ENCODE data around the gene COPA. TPM values are rescaled to one million over a fixed set of nuclear protein-coding genes. Genes with fewer than 3 reads are reported as not detected.
"Not testable (repeated sequence)": the region's sequence is repeated elsewhere in the genome, so short reads cannot be mapped to it uniquely, and the experiment has no call there.

Gene COPA
- total RNA-seq, 1 experiment from 2014 or later, result 183 TPM

DNA sequence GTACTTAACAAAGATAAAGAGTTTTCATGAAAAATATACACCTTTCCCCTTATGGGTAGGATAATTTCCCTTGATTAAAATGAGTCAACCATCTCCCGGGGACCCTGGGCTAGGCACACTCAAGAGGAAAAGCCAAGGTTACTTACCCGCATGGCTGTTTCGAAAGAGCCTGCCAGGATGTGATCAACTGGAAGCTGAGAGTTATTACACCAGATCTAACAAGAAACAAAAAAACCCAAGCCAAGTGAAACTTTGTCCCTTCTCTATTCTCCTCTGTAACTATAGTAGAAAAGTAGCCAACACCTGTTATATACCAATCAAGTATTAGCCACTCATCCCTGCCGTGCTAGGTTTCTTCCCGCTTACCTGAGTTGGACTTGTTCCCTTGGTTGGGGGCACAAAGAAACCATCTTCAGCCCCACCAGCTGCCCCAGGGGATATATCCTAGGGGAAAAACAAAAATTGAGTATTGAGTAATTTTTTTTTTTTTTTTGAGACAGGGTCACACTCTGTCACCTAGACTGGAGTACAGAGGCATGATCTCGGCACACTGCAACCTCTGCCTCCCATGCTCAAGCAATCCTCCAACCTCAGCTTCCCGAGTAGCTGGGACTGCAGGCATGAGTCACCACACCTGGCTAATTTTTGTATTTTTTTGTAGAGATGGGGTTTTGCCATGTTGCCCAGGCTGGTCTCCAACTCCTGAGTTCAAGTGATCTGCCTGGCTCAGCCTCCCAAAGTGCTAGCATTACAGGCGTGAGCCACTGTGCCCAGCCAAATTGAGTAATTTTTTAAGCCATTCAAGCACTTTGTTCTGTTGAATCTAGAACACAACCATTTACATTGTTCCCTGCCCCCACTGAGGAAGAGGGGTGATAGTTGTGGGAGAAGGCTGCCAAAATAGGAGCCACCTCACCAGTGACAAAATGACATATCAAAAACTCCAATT, 49.8 kb downstream of the COPA start:
- in situ Hi-C loops (cut with HindIII; ENCODE audit: low pct_unique_long_range_greater_than_20kb, low sequenced_read_pairs), result no loop called here
- no peak for DNase-seq (ENCODE audit: low read depth, low spot score)

DNA sequence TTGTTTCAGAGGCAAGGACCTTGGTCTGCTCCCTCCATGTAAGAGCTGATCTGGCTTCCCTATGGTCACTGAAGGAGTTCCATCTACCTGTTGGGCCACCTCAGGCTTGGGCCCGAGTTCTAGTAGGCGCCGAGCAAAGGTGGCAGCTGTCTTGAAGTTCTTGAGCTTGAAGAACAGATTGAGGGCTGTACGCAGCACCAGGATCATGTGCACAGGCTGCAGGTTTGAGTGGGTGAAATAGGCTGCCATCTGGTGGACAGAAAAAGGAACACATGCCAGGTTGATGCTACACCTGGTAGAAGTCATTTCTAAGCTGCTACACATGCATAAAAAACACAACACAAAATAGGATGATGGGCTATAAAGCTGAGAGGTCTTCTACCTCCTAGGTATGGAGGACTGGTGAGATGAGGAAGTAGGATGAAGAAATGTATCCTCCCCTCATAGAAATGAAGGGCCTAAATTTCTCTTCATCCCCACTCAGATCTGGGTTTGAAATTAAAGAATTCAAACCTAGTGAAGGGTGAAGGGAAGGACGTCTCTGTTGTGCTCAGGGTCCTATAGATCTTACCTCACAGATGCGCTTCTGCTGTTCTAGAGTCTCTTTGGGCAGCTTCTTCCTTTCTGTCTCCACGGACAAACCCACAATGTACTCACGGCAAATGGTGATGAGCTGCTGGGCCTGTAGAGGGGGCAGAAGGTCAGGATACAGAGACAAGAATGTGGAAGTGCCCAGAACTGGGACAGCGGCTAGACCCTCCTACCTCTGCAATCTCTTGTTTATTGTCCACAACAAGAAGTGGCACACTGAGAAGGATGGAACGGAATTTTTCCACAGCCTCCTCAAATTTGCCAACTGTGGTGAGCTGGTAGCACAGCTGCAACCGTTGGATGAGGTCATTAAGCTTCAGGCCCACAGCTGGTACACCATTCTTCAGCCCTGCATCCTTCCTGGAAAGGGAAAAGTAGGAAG, 51.5 kb downstream of the COPA start:
- DNase-seq (ENCODE audit: low read depth, low spot score), result peak; percentile 72
- in situ Hi-C loops (cut with HindIII; ENCODE audit: low pct_unique_long_range_greater_than_20kb, low sequenced_read_pairs), result no loop called here

DNA sequence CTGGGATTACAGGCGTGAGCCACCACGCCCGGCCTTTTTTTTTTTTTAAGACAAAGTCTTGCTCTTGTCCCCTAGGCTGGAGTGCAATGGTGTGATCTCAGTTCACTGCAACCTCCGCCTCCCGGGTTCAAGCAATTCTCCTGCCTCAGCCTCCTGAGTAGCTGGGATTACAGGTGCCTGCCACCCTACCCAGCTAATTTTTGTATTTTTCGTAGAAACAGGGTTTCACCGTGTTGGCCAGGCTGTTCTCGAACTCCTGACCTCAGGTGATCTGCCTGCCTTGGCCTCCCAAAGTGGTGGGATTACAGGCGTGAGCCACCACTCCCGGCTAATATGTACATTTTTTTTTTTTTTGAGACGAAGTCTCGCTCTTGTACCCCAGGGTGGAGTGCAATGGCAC, 55.3 kb downstream of the COPA start:
- in situ Hi-C loops (cut with HindIII; ENCODE audit: low pct_unique_long_range_greater_than_20kb, low sequenced_read_pairs); DNase-seq (ENCODE audit: low read depth, low spot score): not testable (repeated sequence)

DNA sequence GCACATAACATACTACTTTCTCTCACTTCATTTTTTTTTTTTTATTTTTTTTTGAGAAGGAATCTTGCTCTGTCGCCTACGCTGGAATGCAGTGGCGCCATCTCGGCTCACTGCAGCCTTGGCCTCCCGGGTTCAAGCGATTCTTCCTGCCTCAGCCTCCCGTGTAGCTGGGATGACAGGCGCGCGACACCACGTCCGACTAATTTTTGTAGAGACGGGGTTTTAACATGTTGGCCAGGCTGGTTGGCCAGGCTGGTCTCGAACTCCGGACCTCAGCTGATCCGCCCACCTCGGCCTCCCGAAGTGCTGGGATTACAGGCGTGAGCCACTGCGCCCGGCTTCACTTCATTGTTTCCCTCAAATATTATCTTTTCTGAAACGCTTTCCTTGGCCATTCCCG, 57.5 kb downstream of the COPA start:
- in situ Hi-C loops (cut with HindIII; ENCODE audit: low pct_unique_long_range_greater_than_20kb, low sequenced_read_pairs), result no loop called here
- no peak for DNase-seq (ENCODE audit: low read depth, low spot score)

DNA sequence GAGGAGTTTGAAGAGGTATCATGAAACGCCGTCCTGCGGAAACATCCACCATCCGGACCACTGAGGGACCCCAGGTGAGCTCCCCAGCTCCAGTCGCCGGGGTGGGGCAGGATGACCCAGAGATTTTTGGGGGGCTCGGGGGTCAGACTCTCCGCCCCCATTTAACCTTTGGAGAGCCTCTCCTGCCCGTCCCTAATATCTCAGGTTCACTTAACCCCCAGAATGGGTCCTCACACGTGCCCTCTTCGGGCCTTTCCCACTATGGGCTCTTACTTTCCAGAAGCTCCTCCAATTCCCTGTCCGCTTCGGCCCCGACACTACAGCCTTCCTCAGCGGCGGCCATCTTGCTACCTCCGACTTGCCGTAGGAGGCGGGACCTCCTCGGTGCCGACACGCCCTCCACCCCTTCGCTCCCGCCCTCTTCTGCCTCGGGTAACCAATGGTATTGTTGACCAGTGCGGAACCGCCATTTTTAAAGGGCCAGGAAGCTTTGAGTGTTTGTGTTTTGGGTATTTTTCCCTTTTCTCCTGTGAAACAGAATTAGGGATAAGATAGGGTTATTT, 58.2 kb downstream of the COPA start, which contains the start of gene PEX19:
Gene PEX19, minus strand, starts transcription at position 352 of the 563 bp plus-strand sequence. Its CDS starts 9 bp downstream, at position 343.
- in situ Hi-C loops (cut with HindIII; ENCODE audit: low pct_unique_long_range_greater_than_20kb, low sequenced_read_pairs), result no loop called here
- DNase-seq (ENCODE audit: low read depth, low spot score), result peak; percentile 89

DNA sequence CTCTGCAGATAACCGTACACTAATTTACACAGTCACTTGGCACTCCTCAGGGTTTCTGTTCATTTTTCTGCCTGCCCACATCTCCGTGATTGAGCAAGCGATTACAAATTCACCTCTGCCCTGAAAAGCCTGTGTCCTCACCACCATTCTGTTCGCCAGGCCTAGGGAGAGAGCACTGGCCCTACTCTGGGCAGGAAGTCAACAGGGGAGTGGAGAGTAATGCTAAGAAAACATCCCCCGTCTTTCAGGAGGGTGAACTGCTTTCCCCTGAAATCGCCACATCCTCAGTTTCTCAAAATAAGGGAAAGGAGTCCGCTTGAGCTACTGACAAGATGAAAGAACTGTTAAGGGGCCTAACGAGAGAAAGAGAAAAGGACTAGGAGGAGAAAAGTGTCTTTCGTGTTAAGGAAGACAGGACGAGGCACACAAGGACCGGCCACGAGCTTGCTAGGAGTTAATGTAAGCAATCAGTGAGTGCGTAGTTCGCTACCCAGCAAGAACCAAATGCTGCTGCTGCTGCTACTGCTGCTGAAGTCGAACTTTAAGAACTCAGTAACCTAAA, 58.7 kb downstream of the COPA start:
- peak; percentile 6 for DNase-seq (ENCODE audit: low read depth, low spot score)
- in situ Hi-C loops (cut with HindIII; ENCODE audit: low pct_unique_long_range_greater_than_20kb, low sequenced_read_pairs), result no loop called here

DNA sequence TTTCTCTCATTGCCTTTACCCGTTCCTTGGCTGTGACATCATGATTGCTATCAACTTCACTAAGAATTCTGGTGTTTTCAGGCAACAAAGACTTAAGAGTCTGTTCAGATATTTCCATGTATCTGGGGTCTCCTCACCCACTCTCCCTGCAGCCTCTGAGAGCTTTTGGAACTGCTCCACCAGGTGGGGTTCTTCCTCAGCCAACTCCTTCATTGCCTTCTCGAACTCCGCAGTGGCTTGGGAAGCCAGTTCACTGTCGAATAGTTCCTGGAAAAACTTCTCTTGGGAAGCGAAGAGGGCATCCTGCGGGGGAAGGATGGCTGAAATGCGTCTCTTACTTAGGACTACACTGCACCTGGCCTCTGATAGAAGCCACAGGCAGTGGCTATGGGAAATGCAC, 60.2 kb downstream of the COPA start:
- in situ Hi-C loops (cut with HindIII; ENCODE audit: low pct_unique_long_range_greater_than_20kb, low sequenced_read_pairs), result no loop called here
- no peak for DNase-seq (ENCODE audit: low read depth, low spot score)

DNA sequence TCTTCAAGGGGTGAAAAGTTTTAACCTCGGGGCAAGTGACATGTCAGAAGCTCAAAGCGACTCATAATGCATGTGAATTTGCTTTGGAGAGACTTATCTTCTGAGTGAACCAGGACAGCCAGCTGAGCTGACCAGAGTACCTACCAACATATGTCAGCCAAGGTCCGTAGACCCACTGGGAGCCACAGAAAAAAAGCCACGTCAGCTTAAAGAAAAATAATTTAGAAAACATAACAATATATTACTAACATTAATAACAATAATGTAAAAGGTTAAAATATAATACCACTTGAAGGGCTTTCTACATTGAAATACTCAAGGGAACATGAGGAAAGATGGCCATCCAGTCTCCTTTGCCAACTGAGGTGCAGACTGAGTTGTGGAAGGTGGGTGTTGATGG, 65.1 kb downstream of the COPA start:
- DNase-seq (ENCODE audit: low read depth, low spot score), result no peak
- in situ Hi-C loops (cut with HindIII; ENCODE audit: low pct_unique_long_range_greater_than_20kb, low sequenced_read_pairs), result no loop called here

DNA sequence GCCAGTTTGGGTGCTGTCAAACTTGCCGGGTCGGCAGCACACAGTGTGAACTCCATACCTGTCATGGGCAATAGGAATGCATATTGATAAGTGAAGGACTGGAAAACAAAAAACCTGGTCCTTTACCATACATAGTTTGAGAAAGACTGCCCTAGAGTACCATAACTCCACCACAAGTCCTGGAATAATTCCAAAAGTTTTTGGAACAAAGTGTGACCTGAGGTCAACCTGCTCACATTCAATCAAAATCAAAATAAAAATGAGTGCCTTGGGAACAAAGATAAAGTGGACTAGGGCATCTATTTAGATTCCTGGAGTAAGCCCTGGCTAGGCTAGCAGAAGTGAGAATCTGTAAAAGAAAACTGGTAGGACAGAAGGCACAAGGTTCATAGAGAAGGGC, 65.7 kb downstream of the COPA start:
- no peak for DNase-seq (ENCODE audit: low read depth, low spot score)
- in situ Hi-C loops (cut with HindIII; ENCODE audit: low pct_unique_long_range_greater_than_20kb, low sequenced_read_pairs), result no loop called here

DNA sequence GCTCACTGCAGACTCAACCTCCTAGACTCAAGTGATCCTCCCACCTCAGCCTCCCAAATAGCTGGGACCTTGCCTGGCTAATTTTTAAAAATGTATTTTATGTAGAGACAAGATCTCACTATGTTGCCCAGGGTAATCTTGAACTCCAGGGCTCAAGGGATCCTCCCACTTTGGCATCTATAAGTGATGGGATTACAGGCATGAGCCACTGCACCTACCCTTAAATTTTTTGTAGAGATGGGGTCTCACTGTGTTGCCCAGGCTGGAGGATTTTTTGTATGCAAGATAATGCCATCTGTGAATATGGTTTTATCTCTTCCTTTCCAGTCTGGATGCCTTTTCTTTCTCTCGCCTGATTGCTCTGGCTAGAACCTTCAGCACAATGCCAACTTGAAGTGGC, 72.0 kb downstream of the COPA start:
- in situ Hi-C loops (cut with HindIII; ENCODE audit: low pct_unique_long_range_greater_than_20kb, low sequenced_read_pairs), result no loop called here
- DNase-seq (ENCODE audit: low read depth, low spot score), result no peak

DNA sequence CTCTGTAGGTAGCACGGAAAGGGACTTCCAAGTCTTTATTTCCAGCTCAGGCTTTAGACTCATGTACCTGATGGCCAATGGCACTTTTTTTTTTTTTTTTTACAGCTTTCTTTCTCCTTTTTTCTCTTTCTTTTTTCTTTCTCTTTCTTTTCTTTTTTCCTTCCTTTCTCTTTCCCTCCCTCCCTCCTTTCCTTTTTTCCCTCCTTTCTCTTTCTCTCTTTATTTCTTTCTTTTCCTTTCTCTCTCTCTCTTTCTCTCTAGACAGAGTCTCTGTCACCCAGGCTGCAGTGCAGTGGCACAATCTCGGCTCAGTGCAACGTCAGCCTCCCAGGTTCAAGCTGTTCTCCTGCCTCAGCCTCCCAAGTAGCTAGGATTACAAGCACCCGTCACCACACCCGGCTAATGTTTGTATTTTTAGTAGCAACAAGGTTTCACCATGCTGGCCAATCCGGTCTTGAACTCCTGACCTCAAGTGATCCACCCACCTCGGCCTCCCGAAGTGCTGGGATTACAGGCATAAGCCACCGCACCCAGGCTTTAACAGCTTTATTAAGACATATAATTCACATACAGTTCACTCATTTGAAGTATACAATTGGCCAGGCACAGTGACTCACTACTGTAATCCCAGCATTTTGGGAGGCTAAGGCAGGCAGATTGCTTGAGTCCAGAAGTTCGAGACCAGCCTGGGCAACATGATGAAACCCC, 75.6 kb downstream of the COPA start:
- in situ Hi-C loops (cut with HindIII; ENCODE audit: low pct_unique_long_range_greater_than_20kb, low sequenced_read_pairs), result no loop called here
- DNase-seq (ENCODE audit: low read depth, low spot score), result no peak

DNA sequence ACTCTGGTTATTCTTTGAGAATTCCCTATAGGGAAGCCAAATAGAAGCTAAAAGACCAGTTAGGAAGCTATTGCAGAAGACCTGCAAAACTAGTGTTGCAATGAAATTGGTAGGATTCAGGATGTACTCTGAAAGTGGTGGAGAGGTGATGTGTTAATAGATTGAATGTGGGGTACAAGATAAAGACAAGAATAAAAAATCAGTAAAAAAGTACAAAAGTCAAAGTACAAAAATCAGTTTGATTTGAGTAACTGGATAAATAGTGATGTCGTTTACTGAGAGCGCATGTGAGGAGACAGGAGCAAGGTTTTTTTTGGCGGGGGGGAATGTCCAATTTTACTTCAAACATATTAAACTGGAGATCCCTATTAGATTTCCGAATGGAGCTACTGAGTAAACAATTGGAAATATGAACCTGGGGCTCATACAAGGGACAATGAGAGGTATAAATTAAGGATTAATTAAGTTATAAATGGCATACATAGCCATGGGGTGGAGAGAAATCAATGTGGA, 78.2 kb downstream of the COPA start:
- no peak for DNase-seq (ENCODE audit: low read depth, low spot score)
- in situ Hi-C loops (cut with HindIII; ENCODE audit: low pct_unique_long_range_greater_than_20kb, low sequenced_read_pairs), result no loop called here

DNA sequence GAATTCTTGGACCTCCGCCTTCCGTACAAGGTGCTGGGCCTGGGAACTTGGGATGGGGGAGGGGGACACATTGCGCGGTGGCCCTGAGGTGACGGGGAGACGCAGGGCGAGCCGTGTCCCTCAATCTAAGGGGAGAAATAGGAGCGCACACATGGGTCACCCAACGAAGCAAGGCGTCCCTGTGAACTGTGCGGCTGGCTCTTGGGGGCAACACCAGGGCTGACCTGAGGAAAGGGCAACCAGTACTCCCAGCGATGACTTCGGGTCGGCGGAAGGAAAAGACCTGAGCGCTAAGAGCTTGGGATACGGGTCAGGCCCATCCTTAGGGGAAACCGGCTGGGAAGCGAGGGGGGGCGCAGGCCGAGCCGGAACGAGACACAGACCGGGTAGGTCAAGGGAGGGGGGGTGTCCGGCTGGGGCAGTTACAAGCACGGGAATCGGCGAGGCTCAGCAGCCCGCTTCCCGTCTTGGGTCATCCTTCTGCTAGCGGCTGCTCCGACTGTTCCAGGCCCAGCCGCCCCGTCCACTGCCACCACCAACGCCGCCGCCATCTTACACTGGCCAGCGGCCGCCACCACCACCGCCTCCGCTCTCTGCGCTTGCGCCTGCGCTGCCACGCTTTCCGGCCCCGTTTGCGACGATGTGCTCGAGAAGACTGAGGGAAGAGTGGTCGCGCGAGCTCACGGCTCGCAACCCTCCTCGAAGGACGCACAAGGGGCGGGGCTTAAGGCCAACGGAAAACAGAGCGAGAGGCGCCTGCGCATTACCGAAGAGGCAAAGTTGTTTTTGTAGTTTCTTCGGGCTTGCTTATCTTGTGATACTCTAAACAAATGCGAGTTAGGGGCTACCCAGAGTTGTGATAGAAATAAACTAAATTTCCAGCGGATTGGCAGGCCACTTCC, 80.9 kb downstream of the COPA start, which contains the start of gene DCAF8:
Gene DCAF8, minus strand, starts transcription at position 657 of the 902 bp plus-strand sequence. CDS start 18,541 bp downstream, outside the sequence.
- DNase-seq (ENCODE audit: low read depth, low spot score), result peak; percentile 97
- in situ Hi-C loops (cut with HindIII; ENCODE audit: low pct_unique_long_range_greater_than_20kb, low sequenced_read_pairs), result no loop called here

DNA sequence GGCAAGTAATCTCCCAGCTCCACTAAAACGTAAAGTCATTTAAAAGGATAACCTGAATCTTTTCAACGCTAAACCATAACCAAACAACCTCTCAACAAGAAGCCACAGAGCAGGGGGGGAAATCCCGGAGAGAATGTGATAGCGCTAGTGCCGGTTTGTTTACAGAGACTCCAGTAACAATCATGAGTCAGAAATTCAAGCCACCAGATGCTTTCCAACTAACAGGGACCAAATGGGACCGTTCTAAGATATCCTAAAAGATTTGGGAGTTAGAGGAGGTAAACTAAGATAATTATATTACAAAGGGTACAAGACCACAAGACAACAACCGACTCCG, 81.5 kb downstream of the COPA start:
- in situ Hi-C loops (cut with HindIII; ENCODE audit: low pct_unique_long_range_greater_than_20kb, low sequenced_read_pairs), result no loop called here
- DNase-seq (ENCODE audit: low read depth, low spot score), result peak; percentile 29

DNA sequence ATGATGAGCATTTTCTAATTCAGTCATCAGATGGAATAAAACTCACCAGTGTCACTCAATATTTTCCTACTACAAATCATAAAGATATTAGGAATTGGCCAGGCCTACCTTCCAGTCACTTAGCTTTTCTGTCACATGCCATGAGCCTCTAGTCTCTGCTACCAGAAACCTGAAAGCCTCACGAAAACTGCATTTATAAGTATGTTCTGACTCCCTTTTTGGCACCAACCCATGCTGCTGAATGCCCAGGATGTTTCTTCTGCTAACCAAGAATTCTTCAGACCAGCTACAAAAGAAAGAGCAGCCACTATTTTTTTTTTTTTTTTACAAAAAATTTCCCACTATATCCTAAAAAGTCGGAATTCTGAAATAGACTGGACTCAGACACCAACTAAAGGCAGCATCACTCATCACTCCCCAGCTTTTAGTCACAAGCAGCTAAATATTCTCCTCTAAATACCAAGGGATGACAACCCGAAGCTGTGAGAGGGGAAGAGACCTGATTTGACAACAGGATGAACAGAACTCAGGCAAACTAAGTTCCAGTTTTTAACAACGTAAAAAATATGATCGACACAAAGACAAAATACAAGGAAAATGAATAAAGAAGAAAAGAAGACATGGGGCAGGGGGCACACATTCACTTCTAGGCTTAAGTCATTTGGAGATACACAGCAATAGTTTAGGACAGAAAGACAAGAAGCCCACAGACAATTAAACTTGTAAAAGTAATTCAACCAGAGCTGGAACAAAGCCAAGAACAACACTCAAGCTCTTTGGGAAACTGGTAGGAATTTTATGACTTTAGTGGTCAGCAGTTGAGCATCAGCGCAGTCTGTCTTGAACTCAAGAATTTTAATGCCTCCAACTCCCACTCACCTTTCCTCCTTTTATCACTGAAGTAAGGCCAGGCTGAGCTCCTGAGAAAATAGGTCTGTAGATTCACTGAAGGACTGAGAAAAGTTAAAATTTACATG, 82.4 kb downstream of the COPA start:
- DNase-seq (ENCODE audit: low read depth, low spot score), result peak; percentile 53

More for the DNA sequence above, 82.4 kb downstream of the COPA start:
- in situ Hi-C loops (cut with HindIII; ENCODE audit: low pct_unique_long_range_greater_than_20kb, low sequenced_read_pairs), result no loop called here
